Left colon (tissue), 2 donors: ENCODE results near the gene TEC. TPM values are rescaled to one million over a fixed set of nuclear protein-coding genes. Genes with fewer than 3 reads are reported as not detected.
"Not testable (repeated sequence)": the region's sequence is repeated elsewhere in the genome, so short reads cannot be mapped to it uniquely, and the experiment has no call there.

Experiments used
- ATAC-seq: fragments of 200-7000 bp; cut with Tn5 transposase; one replicate; pipeline ENCODE4 v1.9.1; 2020; ENCODE audit warnings: mild to moderate bottlenecking, moderate library complexity
- DNase-seq, 2 donors: peaks; one replicate each; pipeline ENCODE4 v3.0.0-alpha.2; 2020
- intact Hi-C, 2 donors: fragments of 100-400 bp; cut with DNase I in 1 of 2; cut with micrococcal nuclease in 1 of 2; formaldehyde crosslinking; loops; one replicate each; pipeline versions ENCODE4 v1.11.2 to v1.14.0; 2022; cut with DNase I, micrococcal nuclease
- total RNA-seq, 2 donors: library from RNA; stranded (reverse); fragmentation: NEBNext Ultra II Directional; extraction: Animal tissue kit (Norgen Biotek cat#: 25700); gene quantifications; one replicate each; pipeline ENCODE4 v1.2.1, GENCODE V29; 2021
- donor health status: DM: no; HTN: no; CAD: no.
- donor health status: DM: yes; HTN: yes; CAD: no.

TEC gene
- total RNA-seq, 2 donors from 2014 or later, result 3.1 to 3.6 TPM

DNA sequence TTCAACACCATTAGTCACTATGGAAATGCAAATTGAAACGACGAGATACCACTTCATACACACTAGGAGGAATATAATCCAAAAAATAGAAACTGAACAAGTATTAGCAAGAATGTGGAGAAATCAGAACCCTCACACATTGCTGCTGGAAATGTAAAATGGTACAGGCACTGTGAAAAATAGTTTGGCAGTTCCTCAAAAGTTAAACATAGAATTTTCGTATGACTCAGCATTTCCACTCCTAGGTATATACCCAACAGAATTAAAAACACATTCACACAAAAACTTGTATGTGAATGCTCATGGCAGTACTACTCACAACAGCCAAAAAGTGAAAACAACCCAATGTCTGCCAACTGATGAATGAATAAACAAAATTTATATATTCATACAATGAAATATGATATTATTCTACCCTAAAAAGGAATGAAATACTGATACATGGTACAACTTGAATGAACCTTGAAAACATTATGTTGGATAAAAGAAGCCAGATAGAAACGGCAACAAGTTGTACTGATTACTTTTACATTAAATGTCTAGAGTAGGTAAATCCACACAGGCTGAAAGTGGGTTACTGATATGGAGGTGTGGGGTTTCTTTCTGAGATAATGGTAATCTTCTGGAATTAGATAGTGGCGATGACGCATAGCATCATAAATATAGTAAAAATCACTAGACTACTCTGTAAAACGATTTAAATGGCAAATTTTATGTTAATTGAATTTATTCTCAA lies 22.3 kb downstream of the TEC start:
- DNase-seq (no peak), ATAC-seq (no peak)
- intact Hi-C loops, result no loop called here

DNA sequence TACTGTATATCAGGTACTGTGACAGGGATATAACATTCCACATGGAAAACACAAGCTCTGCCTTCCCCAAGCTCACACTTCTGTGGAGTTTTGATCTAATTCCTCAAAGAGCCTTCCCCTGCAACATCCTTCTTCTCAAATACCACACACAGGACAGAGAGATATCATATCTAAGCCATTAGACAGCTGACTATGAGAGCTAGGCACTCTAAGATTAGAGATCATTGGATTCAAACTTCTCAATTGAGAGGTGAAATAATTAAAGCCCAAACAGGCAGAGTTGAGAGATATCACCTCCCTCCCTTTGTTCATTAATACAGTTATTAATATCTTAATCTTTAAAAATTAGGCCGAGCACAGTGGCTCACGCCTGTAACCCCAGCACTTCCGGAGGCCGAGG lies 25.0 kb downstream of the TEC start:
- ATAC-seq (no peak), DNase-seq (no peak)
- intact Hi-C loops, result no loop called here

DNA sequence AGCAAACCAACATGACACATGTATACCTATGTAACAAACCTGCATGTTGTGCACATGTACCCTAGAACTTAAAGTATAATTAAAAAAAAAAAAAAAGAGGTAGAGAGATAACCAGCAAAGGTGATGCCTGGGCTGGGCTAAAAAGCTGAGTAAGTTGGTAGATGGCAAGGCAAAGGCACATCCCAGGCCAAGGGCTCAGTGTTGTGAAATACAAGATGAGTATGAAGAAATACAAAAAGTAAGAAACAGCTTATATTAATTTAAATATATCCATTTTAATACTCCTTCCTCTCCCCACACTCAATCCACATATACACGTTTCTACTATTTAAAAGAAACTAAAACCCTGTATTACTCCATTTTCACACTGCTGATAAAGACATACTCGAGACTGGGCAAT lies 25.8 kb downstream of the TEC start:
- no peak for DNase-seq
- ATAC-seq, result peak; percentile 11
- intact Hi-C loops, result no loop called here

DNA sequence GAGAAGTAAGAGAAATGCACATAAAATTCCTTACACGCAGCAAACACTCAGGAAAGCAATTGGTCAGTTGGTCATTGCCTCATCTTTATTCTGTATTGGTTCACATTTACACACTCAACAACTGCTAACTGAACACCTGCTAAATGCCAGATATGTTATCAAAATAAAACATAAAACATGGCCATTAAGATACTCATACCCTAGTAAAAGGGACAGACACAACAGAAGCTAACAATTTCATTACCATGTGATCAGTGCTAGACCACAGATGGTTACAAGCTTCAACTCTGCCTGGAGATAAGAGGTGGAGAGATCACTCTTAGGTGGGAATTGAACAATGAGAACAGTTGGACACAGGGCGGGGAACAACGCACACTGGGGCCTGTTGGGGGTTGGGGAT lies 26.2 kb downstream of the TEC start:
- ATAC-seq, result peak; percentile 89
- no peak for DNase-seq
- intact Hi-C loops, result no loop called here

DNA sequence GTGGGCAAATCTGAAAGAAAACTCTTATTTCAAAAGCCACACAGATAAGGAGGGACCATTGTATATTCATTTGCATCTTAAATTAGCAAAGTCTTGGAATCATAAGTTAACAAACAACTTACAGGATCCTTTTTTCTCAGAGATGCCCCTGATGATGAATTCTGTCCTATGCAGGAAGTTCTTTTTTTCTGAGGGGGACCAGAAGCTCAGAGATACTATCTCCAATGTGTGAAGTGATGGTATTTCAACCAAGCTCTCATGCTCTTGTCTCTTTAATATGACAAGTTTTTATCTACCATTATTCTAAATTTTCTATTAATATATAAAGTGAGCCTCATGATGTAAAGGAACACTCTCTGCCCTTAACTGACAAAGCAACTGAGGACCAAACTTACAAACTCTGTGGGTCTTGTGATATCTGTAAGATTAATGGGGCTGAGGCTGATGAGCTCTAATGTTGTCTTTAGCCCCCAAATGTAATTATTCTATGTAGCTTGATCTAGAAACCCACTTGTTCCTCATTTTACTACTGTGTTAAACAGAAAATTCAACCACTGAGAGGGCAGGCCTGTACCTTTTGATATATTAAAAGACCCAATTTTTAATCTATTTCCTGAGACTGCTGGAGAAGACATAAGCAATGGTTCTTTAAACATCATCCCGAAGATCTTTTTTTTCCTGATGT lies 27.0 kb downstream of the TEC start:
- intact Hi-C loops, result no loop called here
- ATAC-seq (no peak), DNase-seq (no peak)

DNA sequence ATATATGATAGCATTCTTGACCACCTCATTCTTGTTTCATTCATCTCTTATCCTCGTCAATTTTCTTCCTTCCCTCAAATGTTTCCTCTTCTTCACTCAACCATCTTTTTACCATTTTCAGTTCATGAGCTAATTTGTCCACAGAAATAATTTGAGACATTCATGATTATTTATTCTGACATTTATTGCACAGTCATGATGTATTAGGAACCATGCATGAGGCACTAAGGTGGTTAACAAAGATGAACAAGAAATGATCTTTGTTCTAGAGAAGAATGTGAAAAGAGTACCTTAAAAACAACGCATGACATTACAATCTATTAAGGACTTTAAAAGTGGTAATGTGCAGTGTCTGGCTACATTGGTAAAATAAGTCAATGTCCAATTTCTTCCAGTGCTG lies 27.9 kb downstream of the TEC start:
- intact Hi-C loops, result no loop called here
- no peak for DNase-seq
- ATAC-seq, result no peak

DNA sequence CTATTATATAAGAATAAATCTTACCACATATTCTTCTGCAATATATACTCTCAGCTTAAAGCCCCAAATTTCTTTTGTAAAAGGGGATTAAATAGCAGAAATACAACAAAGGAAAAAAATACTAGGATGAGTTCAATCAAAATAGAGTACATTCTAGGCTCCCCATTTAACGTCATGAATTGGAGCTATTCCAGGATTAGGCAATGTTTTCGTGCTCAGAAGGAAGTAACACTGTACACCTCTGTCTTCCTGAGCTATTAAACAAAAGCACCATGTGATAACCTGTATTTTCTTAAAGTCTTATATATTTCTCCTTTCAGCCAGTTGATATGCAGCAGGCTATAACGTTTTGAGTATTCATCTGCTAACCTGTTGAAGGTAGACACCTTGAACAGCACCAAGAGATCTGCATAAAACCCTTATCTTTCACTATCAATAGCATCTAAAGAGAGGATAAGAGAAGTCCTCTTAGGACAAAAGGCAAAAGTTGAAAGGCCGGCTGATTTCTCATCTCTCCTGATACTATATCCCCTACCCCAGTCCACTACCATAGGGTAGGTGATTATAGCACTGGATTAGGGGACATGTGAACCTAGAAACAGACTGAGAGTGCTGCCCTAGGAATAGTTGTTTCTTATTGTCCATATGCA lies 31.5 kb downstream of the TEC start:
- no peak for DNase-seq
- ATAC-seq, result peak; percentile 84
- intact Hi-C loops, result no loop called here

DNA sequence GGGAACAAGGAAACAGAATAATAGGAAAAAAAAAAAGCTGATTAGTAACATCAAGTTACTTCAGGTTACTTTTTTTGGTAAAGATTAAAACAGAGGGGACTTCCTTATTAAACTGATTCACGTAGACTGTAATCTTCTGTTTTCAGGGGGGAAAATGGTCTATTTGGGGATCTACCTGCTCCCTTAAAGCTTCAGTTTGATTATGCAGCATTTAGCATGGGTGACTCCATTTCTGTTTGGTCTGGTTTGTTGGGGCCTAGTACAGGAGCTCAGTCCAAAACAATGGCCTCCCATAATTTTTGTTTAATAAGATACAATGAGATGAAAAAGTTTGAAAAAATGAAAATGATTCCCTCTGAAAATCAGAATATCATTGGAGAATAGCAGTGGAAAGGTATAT lies 34.6 kb downstream of the TEC start:
- intact Hi-C loops, result no loop called here
- no peak for ATAC-seq

DNA sequence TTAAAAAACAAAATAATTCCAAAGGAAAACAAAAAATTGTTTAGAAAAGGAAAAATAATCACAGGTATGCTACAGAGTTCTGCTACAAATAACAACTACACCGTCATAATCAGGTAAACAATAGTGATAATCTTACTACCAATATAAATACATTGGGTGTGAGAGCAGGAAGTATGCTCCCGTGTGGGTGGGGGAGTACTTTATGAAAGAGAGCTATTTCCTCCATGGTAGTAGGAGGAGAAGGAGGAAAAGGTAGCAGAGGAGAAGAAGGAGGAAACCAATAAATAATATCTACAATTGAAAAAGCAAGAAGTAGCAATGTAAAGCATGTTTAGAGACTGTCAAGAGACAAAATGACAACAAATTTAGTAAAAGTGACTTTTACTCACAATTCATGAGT lies 35.1 kb downstream of the TEC start:
- peak in 1 of 2 donors; percentile 19 for DNase-seq
- peak; percentile 93 for ATAC-seq
- intact Hi-C loops, result no loop called here

More for the DNA sequence above, 34.6 kb downstream of the TEC start:
- no peak for DNase-seq

DNA sequence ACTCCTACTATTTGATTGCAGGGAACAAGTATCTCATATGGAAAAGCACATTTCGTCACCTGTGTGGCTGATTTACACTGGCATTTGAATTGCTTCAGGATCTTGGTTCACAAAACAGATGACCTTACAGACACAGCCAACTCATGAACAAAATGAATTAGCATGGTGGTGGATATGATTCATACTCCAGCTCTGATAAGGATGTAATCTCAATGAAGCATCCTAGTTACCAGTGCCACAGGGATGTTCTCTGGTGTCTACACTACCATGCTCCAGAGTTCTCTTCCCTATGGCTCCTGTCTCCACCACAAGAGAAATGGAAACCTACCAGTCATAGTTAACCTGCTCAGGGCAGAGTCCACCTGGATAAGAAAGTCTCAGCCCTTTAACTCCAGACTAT lies 40.7 kb downstream of the TEC start:
- no peak for DNase-seq
- intact Hi-C loops, result no loop called here
- ATAC-seq, result peak; percentile 88

DNA sequence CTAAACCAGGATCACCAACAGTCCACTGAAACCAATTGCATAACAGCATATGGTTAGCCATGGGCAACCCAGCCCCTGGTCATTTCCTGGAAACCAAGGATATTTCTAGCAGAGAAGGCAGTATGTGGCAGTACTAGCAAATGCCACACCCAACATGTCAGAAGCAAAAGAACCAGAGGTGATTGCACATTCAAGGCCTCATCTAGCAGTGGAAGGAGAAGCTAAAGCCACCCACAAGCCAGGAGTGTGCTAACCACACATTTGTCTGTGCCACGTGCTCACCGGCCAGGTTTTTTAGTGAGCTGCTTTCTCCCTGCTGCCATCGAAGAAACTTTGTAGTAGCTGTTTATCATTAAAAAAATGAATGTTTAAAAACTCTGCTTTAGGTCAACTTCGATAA lies 42.0 kb downstream of the TEC start:
- ATAC-seq, result peak; percentile 42
- intact Hi-C loops, result no loop called here
- DNase-seq, result no peak

DNA sequence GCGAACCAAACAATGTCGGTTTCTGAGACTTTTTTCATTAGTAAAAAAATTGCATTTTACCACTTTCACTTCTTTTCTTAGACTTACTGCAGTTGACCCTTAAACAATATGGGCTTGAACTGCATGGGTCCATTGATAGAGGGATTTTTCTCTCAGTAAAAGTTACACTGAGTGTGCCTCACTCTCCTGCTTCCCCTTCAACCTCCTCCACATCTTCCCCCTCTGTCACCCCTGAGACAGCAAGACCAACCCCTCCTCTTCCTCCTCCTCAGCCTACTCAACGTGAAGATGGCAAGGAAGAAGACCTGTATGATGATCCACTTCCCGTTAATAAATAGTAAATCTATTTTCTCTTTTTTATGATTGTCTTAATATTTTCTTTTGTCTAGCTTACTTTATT lies 43.4 kb downstream of the TEC start:
- intact Hi-C loops, result no loop called here
- no peak for DNase-seq
- ATAC-seq, result no peak

DNA sequence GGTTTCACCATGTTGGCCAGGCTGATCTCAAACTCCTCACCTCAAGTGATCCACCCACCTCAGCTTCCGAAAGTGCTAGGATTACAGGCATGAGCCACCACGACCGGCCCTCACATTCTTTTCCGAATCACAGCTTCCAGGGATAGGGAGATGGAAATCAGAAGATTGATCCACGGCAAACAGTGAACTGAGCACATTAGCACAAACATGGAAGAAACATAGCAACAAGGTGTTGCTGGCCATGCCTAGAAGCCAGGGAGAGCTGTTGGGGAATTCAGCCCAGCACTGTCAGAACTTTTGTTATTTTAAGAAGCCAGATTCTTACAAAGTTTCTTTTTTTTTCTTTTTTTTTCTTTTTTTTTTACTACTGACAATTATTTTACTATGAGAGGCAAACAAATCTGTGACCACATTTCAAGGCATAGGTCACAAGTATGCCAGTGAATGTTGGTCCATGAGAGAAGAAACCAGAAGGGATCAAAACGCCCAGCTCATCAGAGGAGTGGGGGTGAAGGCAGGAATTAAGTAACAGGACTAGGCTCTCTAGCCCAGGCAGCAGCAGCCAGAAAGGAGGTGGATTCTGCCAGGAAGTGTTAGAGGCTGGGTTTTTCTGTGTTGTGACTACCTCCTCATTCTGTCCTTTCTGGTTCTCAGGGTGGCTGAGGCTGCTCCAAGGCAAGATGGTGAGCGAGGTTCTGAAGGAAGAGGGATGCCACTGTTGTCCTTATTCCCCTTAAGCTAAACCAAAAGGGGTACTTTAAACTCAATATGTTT lies 44.1 kb downstream of the TEC start:
- intact Hi-C loops, result no loop called here
- no peak for DNase-seq
- ATAC-seq, result no peak

DNA sequence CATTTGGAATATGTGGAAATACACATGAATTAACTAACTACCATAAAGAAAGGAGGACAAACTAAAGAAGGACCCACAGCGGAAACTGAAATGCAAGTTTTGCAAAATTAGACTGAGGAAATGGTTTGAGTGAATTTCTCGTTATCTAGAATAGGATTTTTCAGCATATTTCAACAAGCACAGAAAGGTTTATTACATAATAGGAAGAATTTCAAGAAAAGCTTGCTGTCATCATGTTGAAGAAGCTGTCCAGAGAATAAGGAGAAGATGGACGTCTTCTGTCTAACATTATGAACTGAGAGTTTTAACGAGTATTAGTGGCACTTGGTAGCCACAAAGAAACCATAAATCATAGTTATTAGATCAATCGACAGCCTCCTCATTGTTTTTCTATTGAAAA lies 45.0 kb downstream of the TEC start:
- no peak for DNase-seq
- ATAC-seq, result no peak
- intact Hi-C loops, result no loop called here

DNA sequence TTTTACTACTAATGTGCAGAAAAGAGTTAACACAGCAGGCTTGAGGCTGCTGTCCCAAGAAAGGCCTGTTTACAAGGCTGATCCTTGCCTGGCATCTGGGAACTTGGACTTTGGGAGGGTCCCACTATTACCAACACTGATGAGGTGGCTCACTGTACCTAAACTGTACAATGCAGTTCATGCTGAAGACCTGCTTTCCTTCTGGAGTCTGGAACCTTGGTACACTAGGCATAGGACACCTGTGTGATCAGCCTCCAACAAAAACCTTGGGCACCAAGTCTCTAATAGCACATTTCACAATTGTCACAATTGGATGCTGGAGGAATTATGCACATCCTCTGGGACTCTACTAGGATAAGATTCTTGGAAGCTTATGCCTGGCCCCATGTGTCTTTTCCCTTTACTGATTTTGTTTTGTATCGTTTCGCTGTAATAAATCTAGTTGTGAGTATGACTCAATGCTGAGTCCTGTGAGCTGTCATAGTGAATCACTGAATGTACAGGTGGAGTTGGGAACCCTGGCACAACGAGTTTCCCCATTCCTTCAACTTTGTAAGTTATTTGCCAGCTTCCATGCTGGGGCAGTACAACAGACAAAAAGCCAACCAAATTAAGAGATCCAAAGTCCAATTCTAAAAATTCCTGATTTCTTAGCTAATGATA lies 45.9 kb downstream of the TEC start:
- intact Hi-C loops, result no loop called here
- ATAC-seq, result no peak

DNA sequence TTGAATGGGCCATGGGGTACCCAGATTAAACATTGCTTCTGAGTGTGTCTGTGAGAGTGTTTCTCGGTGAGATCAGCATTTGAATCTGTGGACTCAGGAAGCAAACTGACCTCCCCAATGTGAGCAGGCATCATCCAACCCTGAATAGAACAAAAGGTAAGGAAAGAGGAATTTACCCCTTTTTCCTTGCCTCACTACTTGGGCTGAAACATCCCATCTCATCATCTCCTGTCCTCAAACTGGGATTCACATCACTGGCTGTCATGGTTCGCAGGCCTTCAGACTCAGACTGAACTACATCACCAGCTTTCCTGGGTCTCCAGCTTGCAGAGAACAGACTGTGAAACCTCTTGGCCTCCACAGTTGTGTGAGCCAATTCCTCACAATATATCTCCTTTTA lies 47.1 kb downstream of the TEC start:
- intact Hi-C loops, result no loop called here
- ATAC-seq, result no peak
- no peak for DNase-seq

More for the DNA sequence above, 45.9 kb downstream of the TEC start:
- no peak for DNase-seq

DNA sequence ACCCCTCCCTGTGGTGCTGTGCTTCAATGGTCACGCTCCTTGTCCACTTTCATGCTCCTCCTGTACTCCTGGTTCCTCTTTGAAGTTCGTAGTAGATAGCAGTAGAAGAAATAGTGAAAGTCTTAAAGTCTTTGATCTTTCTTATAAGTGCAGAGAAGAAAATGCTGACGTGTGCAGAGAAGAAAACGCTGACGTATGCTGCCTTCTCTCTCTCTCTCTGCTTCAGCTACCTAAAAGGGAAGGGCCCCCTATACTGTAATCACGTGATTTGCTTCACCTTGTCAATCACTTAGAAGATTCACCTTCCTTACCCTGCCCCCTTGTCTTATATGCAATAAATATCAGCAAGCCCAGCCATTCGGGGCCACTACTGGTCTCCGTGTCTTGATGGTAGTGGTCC lies 50.2 kb downstream of the TEC start:
- ATAC-seq, DNase-seq, intact Hi-C loops: not testable (repeated sequence)

DNA sequence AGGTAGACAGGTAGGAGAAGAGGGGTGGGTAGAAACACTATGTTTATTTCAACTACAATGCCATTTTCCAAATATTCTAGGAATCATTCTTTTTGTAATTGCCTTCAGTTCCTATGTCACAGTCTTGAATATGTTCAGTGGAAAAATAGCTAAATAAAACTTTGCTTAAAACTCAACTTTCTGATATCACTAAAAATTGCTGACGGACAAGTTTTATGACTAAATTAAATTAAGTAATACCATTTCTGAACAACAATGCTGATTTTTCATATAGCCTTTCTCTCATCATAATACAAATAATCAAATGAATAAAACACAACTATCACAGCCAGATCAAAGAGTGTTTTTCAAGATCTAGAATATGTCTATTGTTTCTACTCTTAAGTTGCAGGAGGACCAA lies 53.1 kb downstream of the TEC start:
- intact Hi-C loops, result no loop called here
- DNase-seq, result no peak
- no peak for ATAC-seq

DNA sequence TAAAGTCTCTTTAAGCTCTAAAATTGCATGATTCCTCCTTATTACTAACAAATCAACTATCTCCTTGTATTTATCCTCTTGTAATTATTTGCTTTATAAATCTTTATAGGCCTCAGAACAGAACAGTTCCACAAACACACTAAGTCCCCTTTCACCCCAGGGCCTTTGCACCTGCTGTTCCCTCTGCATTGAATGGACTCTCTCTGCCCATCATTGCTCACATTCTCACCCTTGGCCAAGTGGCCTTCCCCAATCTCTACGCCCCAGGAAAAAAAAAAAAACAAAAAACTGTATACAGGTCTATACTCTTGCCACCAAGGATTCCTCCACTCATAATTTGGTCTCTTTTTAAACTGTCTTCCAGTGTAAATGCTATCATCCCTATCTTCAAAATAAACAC lies 53.7 kb downstream of the TEC start:
- intact Hi-C loops, result no loop called here
- no peak for DNase-seq
- no peak for ATAC-seq
